ENCODE measurements around the gene SH3TC2. TPM values are rescaled to one million over a fixed set of nuclear protein-coding genes. Genes with fewer than 3 reads are reported as not detected.

SH3TC2 gene
- total and polyA plus RNA-seq, 2 of the 4 experiments (the other 2 are of a cell fraction), result 3.4 to 7.9 TPM

DNA sequence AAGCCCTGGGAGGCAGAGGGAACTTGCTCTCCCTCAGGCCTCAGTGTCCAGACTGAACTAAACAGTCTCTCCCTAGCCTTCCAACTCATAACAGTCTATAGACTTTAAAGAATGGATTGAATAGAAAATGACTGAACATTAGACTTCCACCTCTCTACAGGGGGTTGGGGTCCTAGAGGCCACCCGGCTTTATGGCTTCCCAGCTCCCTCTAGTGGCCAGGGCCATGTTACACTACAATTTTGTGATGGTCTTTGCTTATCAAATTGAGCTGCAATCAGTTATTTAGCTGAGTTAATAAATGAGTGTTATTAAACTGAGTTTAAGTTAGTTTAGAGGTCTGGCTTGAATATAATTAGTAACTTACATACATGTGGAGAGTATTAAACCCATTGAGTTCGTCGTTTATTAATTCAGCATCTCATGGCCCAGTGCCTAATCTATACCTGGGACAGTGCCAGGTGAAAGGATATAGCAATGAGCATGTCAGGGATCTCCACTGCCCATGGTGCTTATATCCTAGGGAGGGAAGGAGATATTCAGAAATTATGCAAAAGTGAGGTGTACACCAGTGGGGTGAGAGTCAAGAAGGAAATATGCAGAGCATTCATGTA lies 105.2 kb downstream of the SH3TC2 start:
- POLR2A ChIA-PET (ENCODE audit: unreplicated experiment), result no interaction called here
- no CpG with 5 or more reads among the region's 3 CpGs for WGBS, 2 experiments (ENCODE audit: extremely low coverage in 2 of 2, insufficient read length in 1 of 2)

More for the DNA sequence above, 105.2 kb downstream of the SH3TC2 start:
- ATAC-seq (ENCODE audit: low read depth) (peak; percentile 73), DNase-seq (peak; percentile 43)
- Histone ChIP-seq H3K18ac (ENCODE audit: low read depth, low read length) (no peak overlapping the region), H3K27me3 (ENCODE audit: control insufficient read depth, insufficient read depth, low read length) (no peaks in the 10 kb centered on the region), H3K4me1 (ENCODE audit: control insufficient read depth, insufficient read depth, low read length) (no peaks in the 10 kb centered on the region), H3K14ac (replicated peaks; ENCODE audit: low read depth, low read length) (no peak overlapping the region), H3K4ac (ENCODE audit: low read depth, low read length) (no peak overlapping the region), H2AK5ac (ENCODE audit: low read depth, low read length) (no peak overlapping the region), H3K9me1 (ENCODE audit: insufficient read depth, low read length) (peaks cover 9% of the 10 kb centered on the region), H2AK9ac (replicated peaks; ENCODE audit: low read depth, low read length, poor library complexity) (no peak overlapping the region), H3K4me3 (ENCODE audit: insufficient read depth, low read depth, low read length) (no peak overlapping the region), H3K9me3 (ENCODE audit: control insufficient read depth, insufficient read depth, low read length) (no peaks in the 10 kb centered on the region), H2BK15ac (ENCODE audit: low read depth, low read length) (0 out of 3 replicates have a peak overlapping the region, but pooled peaks have one; percentile 25), H3K27ac (ENCODE audit: insufficient read depth, low read length) (no peak overlapping the region), H2BK120ac (ENCODE audit: low read depth, low read length) (no peak overlapping the region), H4K91ac (ENCODE audit: insufficient read depth, low read depth, low read length) (peak overlapping the region; percentile 13; the same call in 1 of the 2 replicates), H3K9ac (ENCODE audit: low read depth, low read length) (no peak overlapping the region), H3K23ac (ENCODE audit: low read depth, low read length) (no peak overlapping the region), H2BK20ac (ENCODE audit: low read depth, low read length) (no peak overlapping the region), H4K5ac (ENCODE audit: low read depth, low read length) (no peak overlapping the region), H4K8ac (ENCODE audit: low read depth in 2 of 2, low read length in 2 of 2) (no peak overlapping the region), H2AFZ (replicated peaks; ENCODE audit: low read length, poor library complexity) (no peak overlapping the region), H3K36me3 (ENCODE audit: control insufficient read depth, insufficient read depth, low read length) (no peaks in the 10 kb centered on the region), H3K79me1 (ENCODE audit: low read depth in 1 of 2, low read length in 2 of 2) (no peaks in the 10 kb centered on the region), H3K4me2 (ENCODE audit: low read depth, low read length) (no peak overlapping the region), H4K20me1 (ENCODE audit: insufficient read depth, low read length) (no peaks in the 10 kb centered on the region), H3K56ac (ENCODE audit: extremely low read depth, insufficient read depth, low read length) (no peak overlapping the region), H2BK5ac (ENCODE audit: low read depth, low read length, poor library complexity, severe bottlenecking) (no peak overlapping the region)
- no TSS peak for BruUV-seq (replicated peaks)
- in situ Hi-C loops (cut with MboI; ENCODE audit: low sequenced_read_pairs), result no loop called here
- intact Hi-C loops (cut with micrococcal nuclease), result loop anchor here (1.0 to 2.0 kb wide), 5 partner anchors 41 to 216 kb away; no protein-coding TSS in a partner anchor
- dilution Hi-C loops (cut with HindIII; ENCODE audit: low sequenced_read_pairs, unreplicated experiment), result no loop called here
- TF ChIP-seq SMC3 (IDR thresholded peaks at IDR 0.05; ENCODE audit: low read depth, low read length) (peak; percentile 87), RCOR1 (IDR thresholded peaks at IDR 0.05; ENCODE audit: insufficient replicate concordance, low read length) (no peak), POLR2A (IDR thresholded peaks at IDR 0.05; ENCODE audit: low read depth, low read length) (no peak), RFX5 (IDR thresholded peaks at IDR 0.05; ENCODE audit: low read depth, low read length) (no peak), MAZ (IDR thresholded peaks at IDR 0.05; ENCODE audit: borderline replicate concordance, low read depth, low read length) (no peak), CHD1 (IDR thresholded peaks at IDR 0.05; ENCODE audit: low read depth, low read length) (no peak), BHLHE40 (IDR thresholded peaks at IDR 0.05; ENCODE audit: low read depth, low read length) (no peak), RAD21 (IDR thresholded peaks at IDR 0.05; ENCODE audit: low read length) (peak; percentile 86), MXI1 (IDR thresholded peaks at IDR 0.05; ENCODE audit: borderline replicate concordance, low read depth, low read length) (no peak), CEBPB (IDR thresholded peaks at IDR 0.05; ENCODE audit: low read depth, low read length) (no peak), FOS (IDR thresholded peaks at IDR 0.05; ENCODE audit: low read depth, low read length) (no peak), NFE2L2 (IDR thresholded peaks at IDR 0.05; ENCODE audit: low read depth, low read length) (no peak), MAFK (IDR thresholded peaks at IDR 0.05; ENCODE audit: low read depth, low read length) (no peak)
- TF ChIP-seq, protein P1, sequence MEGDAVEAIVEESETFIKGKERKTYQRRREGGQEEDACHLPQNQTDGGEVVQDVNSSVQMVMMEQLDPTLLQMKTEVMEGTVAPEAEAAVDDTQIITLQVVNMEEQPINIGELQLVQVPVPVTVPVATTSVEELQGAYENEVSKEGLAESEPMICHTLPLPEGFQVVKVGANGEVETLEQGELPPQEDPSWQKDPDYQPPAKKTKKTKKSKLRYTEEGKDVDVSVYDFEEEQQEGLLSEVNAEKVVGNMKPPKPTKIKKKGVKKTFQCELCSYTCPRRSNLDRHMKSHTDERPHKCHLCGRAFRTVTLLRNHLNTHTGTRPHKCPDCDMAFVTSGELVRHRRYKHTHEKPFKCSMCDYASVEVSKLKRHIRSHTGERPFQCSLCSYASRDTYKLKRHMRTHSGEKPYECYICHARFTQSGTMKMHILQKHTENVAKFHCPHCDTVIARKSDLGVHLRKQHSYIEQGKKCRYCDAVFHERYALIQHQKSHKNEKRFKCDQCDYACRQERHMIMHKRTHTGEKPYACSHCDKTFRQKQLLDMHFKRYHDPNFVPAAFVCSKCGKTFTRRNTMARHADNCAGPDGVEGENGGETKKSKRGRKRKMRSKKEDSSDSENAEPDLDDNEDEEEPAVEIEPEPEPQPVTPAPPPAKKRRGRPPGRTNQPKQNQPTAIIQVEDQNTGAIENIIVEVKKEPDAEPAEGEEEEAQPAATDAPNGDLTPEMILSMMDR (conservative IDR thresholded peaks at IDR 0.05; ENCODE audit: low read depth, low read length), result peak; percentile 83
- TF ChIP-seq, protein P2, sequence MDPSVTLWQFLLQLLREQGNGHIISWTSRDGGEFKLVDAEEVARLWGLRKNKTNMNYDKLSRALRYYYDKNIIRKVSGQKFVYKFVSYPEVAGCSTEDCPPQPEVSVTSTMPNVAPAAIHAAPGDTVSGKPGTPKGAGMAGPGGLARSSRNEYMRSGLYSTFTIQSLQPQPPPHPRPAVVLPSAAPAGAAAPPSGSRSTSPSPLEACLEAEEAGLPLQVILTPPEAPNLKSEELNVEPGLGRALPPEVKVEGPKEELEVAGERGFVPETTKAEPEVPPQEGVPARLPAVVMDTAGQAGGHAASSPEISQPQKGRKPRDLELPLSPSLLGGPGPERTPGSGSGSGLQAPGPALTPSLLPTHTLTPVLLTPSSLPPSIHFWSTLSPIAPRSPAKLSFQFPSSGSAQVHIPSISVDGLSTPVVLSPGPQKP (IDR thresholded peaks at IDR 0.05; ENCODE audit: borderline replicate concordance, low read depth, low read length), result no peak
- TF ChIP-seq, protein P3, sequence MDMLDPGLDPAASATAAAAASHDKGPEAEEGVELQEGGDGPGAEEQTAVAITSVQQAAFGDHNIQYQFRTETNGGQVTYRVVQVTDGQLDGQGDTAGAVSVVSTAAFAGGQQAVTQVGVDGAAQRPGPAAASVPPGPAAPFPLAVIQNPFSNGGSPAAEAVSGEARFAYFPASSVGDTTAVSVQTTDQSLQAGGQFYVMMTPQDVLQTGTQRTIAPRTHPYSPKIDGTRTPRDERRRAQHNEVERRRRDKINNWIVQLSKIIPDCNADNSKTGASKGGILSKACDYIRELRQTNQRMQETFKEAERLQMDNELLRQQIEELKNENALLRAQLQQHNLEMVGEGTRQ (IDR thresholded peaks at IDR 0.05; ENCODE audit: low read depth, low read length), result no peak
- CTCF ChIA-PET, result interaction anchor here (0.6 to 2.2 kb wide), 25 partner anchors 9 to 227 kb away, joined by 3 to 17 read pairs (median 4); partner anchors contain the start of gene ADRB2

Data from IMR-90 (cell line).